GM08714 (cell line): Measurements from ENCODE around the gene GEMIN7.

Experiments
- H3K4me3 ChIP-seq: fragments of 200-500 bp; sonication (Bioruptor generic); 2 replicates; pipeline ENCODE4 v1.5.1; 2014; ENCODE audit warnings: mild to moderate bottlenecking, low read length, inconsistent platforms
- ZNF274 ChIP-seq: IDR thresholded peaks from 2 replicates; pipeline ENCODE4 v1.6.1; 2012; ENCODE audit warnings: mild to moderate bottlenecking, low read depth, low read length

Gene GEMIN7

DNA sequence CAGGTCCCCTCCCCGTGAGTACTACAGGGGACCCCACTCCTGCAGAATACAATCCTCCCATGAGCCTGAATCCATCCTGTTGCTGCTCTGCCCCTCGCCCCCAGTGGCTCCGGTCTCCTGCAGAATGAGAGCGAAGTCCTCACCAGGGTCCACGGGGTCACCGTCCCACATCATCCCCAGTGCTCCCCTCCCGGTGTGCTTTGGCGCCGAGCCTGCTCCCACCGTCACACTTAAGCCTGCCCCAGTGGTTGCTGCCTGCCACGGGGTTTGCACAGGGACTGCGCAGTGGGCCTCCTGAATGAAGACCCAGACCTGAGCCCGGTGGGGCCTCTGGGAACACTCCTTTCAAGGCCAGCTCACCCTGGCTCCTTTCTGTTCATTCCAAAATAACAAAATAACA, 51.2 kb downstream of the GEMIN7 start:
- H3K4me3 ChIP-seq = no peak overlapping the region
- TF ChIP-seq ZNF274 = no peak

DNA sequence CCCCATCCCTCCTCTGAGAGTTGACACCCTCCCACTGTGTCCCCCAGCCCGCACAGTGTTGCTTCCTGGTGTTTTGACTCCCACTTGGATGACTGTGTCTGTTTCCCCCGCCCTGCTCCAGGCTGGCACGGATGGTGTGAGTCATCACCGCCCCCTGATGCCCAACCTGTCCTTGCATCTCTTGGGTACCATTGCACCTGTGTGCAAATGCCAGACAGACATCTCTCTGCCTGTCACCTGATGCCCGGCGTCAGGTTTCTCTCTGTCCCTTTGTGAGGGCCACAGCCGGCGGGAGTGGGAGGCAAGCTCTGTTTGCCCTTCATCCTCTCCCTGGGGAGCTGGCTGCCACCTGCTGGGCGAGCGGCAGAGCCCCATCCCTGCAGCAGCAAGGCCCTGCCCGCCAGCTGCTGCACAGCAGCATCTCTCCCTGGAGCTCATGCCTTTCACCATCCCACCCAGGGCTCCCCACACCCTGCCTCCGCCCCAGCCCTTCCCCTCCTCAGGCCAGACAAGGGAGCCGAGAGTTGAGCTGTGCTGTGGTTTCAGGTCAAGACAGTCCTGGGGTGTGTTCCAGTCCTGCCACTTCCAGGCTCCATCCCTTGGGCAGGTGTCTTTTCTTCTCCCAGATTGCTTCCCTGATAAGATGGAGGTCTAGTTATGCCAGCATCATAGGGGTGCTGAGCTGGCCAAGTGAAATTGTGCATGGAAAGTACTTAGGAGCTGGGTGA, 52.0 kb downstream of the GEMIN7 start:
- no peak for TF ChIP-seq ZNF274
- no peak overlapping the region for H3K4me3 ChIP-seq

DNA sequence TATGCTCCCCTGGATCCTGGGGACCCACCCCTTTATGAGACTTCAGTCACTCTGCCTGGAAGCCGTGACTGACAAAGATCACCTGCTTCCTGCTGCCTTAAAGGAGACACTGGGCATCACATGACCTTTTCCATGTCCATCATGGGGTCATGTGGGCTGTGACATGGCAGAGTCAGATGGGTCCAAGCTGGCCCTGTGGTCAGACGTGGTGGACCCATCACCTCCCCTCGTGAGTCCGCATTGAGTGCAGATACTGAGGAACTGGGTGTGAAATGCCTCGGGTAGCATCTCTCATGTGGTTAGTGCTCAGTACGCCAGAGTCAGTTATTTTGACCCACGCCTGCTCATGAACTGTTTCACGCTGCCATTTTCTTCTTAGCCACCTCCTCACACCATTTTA, 54.6 kb downstream of the GEMIN7 start:
- no peak for TF ChIP-seq ZNF274
- no peak overlapping the region for H3K4me3 ChIP-seq

DNA sequence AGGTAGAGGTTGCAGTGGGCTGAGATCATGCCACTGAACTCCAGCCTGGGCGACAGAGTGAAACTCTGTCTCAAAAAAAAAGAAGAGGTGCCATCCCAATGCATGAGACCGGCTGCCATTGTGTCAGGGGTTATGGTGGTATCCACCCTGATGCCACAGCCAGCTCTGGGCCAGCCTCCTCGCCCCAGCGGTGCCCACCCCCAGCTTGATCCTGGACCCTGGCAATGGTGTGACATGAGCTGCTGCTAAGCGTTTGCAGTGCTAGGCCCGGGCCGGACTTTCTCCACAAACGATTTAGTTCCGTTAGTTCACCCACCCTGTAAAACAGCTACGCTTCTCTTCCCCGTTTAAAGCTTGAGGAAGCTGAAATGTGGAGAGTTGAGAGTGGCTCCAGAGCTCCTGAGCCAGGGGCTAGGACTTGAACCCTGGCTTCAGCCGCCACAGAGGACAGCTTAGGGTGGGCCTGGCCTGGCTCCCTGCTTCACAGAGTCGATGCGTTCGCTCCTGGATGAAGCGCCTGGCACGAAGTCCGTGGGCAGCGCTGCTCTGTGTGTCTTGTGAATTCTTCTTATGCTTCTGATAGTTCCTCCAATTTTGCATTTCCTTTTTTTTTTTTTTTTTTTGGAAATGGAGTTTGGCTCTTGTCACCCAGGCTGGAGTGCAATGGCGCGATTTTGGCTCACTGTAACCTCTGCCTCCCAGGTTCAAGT, 56.3 kb downstream of the GEMIN7 start:
- TF ChIP-seq ZNF274 = no peak
- no peak overlapping the region for H3K4me3 ChIP-seq

DNA sequence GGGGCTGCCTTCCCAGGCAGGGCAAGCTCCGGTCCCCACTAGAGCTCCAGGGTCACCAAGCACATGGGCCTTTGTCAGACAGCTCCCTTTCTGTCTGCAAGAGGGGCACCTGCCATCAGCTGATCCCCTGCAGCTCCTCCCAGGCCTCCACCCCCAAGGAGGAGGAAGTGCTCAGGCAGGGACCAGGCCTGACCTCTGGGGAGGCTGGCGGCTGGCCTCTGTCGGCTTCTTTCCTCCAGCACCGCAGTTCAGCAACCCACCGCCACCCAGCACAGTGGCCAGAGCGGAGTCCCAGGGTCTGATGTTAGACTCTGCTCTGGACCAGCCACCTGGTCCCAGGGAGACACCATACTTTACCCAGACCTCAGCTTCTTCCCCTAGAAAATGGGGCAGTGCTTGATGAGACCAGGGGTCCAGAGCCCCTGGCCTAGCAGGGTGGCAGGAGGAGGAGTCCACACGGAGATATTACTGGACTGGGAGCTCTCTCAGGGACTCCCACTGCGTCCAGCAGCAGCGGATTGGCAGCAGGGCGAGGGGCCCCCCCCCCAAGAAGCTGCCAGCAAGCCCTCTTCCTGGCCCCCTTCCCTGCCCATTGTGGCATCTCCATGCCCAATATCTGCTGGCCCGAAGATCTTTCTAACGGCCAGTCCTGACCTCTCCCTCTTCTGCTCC, 57.6 kb downstream of the GEMIN7 start:
- peak overlapping the region; percentile 29; the same call in 1 of the 2 replicates for H3K4me3 ChIP-seq
- TF ChIP-seq ZNF274 = no peak

DNA sequence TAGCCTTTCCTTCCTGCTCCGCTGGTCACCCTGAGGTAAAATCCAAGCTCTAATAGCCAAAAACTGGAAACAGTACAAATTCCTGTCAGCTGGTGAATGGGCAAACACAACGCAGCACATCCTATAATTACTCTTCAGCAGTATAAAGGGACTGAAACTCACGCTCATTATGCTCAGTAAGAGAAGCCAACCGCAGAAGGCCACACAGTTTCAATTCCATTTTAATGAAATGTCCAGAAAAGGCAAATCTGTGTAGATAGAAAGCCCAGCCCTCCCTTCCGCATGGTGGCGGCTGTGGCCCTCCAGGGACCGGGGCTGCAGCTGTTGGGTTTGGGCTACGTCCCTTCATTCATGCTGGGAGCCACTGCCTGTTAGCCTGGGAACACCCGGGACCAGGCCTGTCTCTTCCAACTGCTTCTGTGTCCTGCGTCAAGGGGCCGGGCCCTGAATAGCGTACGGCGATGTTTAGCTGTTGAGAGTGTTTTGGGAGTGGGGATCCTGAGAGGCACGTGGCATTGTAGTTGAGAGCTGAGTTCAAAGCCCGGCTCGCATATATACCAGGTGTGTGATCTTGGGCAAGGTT, 58.2 kb downstream of the GEMIN7 start:
- H3K4me3 ChIP-seq = peak overlapping the region; percentile 29; the same call in 1 of the 2 replicates
- TF ChIP-seq ZNF274 = no peak

DNA sequence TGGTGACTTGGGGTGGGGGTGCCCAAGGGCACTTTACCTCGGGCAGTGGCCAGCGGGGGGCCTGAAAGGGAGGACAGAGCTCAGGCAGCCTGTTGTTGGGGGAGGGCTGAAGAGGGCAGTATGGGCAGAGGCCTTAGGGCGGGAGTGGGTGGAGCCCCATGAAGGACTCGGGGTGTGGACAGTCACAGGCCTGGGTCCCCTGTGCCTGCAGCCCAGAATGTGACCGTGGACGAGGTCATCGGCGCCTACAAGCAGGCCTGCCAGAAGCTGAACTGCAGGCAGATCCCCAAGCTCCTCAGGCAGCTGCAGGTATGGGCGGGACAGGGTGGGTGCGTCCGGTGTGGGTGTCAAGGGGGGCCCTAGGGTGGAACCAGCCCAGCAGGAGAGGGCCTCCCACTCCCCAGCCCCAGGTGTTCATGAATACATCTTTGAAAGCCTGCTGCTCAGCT, 59.3 kb downstream of the GEMIN7 start:
- TF ChIP-seq ZNF274 = no peak
- no peak overlapping the region for H3K4me3 ChIP-seq

DNA sequence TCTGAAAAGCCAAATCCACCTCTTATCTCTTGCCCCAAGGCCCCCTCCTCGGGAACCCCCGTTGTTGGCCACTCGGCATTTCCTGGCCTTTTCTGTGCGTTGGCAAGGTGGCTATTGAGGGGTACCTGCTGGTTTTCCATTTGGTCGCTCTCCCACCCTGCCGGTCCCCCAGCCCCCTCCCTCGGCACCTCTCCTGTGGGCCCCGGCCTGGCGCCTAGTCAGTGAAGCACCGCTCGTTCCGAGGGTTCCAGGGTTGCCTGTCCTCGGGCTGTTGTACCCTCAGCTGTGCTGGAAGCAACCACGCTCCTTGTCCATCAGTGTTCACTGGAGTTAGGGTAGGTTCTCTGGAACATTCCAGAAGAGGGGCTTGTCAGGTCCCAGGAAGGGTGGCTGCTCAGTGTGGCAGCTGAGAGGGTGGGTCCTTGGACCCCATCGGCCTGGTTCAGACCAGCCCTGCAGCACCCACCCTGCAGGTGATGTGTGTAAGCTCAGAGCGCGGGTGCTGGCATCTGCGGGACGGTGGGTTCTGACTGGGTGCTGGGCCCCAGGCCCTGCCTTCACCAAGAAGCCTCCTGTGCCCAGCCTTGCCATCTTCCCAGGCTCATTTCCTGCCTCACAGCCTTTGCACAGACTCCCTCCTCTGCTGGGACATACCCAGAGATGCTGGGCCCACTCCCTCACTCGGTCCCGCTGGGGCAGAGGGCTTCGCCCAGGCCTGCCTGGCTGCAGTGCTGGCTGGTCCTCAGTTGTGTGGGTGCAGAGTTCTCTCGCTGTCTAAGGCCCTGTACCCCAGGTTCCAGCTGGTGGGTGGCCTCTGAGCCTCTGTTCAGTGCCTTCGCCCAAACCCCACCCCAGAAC, 60.5 kb downstream of the GEMIN7 start:
- no peak for TF ChIP-seq ZNF274
- H3K4me3 ChIP-seq = no peak overlapping the region

DNA sequence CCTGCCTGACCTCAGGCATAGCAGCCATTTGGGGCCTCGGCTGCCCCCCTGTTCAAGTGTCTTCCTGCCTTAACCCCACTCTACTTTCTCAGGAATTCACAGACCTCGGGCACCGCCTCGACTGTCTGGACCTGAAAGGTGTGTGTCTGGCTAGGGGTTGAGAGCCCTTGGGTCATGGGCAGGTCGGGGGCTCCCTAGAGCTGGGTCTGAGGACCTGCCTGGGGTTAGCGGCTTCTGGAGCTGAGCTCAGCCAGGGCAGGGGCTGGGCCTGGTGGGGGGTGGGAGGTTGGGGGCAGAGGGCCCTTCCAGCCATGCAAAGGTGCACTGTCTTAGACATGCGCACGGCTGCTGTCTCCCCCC, 61.1 kb downstream of the GEMIN7 start:
- H3K4me3 ChIP-seq = no peak overlapping the region
- no peak for TF ChIP-seq ZNF274

DNA sequence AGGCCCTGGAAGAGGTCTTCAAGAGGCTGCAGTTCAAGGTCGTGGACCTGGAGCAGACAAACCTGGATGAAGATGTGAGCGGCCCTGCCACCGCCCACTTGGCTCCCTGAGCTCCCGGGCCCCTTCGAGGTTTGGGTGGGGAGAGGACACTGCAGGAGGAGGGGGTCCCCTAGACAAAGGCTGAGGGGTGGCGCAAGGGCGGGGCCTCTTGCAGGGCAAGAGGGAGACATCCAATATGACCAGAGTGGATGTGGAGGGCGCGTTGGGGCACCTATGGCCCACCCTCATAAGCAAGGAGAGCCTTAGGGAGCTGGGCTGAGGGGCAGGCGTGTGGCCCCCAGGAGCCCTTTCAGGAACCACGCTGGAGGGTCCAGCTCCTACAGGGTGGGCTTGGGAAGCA, 61.5 kb downstream of the GEMIN7 start:
- no peak overlapping the region for H3K4me3 ChIP-seq
- no peak for TF ChIP-seq ZNF274
